GM23338 (cell line): ENCODE results near the gene COL15A1. TPM values are rescaled to one million over a fixed set of nuclear protein-coding genes. Genes with fewer than 3 reads are reported as not detected.
A peak's percentile ranks its signal among the peaks of the same experiment; 100 is the strongest.

Experiments
- ATAC-seq: fragments of 200-7000 bp; cut with Tn5 transposase; 3 replicates; pipeline ENCODE4 v1.9.1; 2020
- DNase-seq: peaks from one replicate; pipeline ENCODE4 v3.0.0-alpha.2; 2015; ENCODE audit warnings: low spot score
- H2AFZ ChIP-seq: fragments of 200-600 bp; sonication (generic); 2 replicates; pipeline ENCODE4 v1.8.0; 2016; ENCODE audit warnings: antibody characterized with exemption, mild to moderate bottlenecking, moderate library complexity
- H3F3A ChIP-seq: fragments of 200-600 bp; sonication (generic); replicated peaks from 2 replicates; pipeline ENCODE4 v1.8.0; 2017; ENCODE audit warnings: antibody characterized with exemption, mixed run types, low read depth
- H3K27ac ChIP-seq: fragments of 200-600 bp; sonication (generic); 2 replicates; pipeline ENCODE4 v1.6.1; 2016; ENCODE audit warnings: low read depth
- H3K27me3 ChIP-seq: fragments of 200-600 bp; sonication (generic); 2 replicates; pipeline ENCODE4 v1.8.0; 2016; ENCODE audit warnings: mild to moderate bottlenecking, mixed run types, moderate library complexity; ENCODE audit not compliant: insufficient read depth
- H3K36me3 ChIP-seq: fragments of 200-600 bp; sonication (generic); 2 replicates; pipeline ENCODE4 v1.8.0; 2016; ENCODE audit warnings: mild to moderate bottlenecking; ENCODE audit not compliant: insufficient read depth
- H3K4me1 ChIP-seq: fragments of 200-600 bp; sonication (generic); 2 replicates; pipeline ENCODE4 v1.8.0; 2016; ENCODE audit warnings: mild to moderate bottlenecking, moderate library complexity; ENCODE audit not compliant: insufficient read depth
- H3K4me2 ChIP-seq: fragments of 200-600 bp; sonication (generic); 2 replicates; pipeline ENCODE4 v1.7.1; 2017; ENCODE audit warnings: mixed run types
- H3K4me3 ChIP-seq: fragments of 200-600 bp; sonication (generic); 2 replicates; pipeline ENCODE4 v1.6.1; 2016; ENCODE audit warnings: mixed run types
- H3K79me2 ChIP-seq: fragments of 200-600 bp; sonication (generic); replicated peaks from 2 replicates; pipeline ENCODE4 v1.8.0; 2017; ENCODE audit warnings: mild to moderate bottlenecking; ENCODE audit not compliant: insufficient read depth
- H3K9me2 ChIP-seq: fragments of 200-600 bp; sonication (generic); 2 replicates; pipeline ENCODE4 v1.8.0; 2017; ENCODE audit not compliant: insufficient read depth
- H4K20me1 ChIP-seq: fragments of 200-600 bp; sonication (generic); replicated peaks from 2 replicates; pipeline ENCODE4 v1.8.0; 2017; ENCODE audit warnings: mild to moderate bottlenecking; ENCODE audit not compliant: insufficient read depth
- H3K27ac Mint-ChIP-seq: 2 replicates; pipeline ENCODE4 v1.8.0; 2020; ENCODE audit warnings: inconsistent platforms, mild to moderate bottlenecking, moderate library complexity, mixed read lengths
- H3K27me3 Mint-ChIP-seq: 3 replicates; pipeline ENCODE4 v1.8.0; 2022; ENCODE audit warnings: low read depth, mild to moderate bottlenecking, moderate library complexity, mixed read lengths, inconsistent platforms; ENCODE audit not compliant: insufficient read depth, poor library complexity
- H3K36me3 Mint-ChIP-seq: 3 replicates; pipeline ENCODE4 v1.8.0; 2021; ENCODE audit warnings: low read depth, mild to moderate bottlenecking, inconsistent platforms, moderate library complexity, mixed read lengths
- H3K4me1 Mint-ChIP-seq: 3 replicates; pipeline ENCODE4 v1.8.0; 2020; ENCODE audit warnings: mild to moderate bottlenecking, inconsistent platforms, mixed read lengths
- H3K4me3 Mint-ChIP-seq: 3 replicates; pipeline ENCODE4 v1.8.0; 2021; ENCODE audit warnings: moderate library complexity, mild to moderate bottlenecking, inconsistent platforms, mixed read lengths
- H3K9me3 Mint-ChIP-seq: 3 replicates; pipeline ENCODE4 v1.8.0; 2020; ENCODE audit warnings: moderate library complexity, mild to moderate bottlenecking, inconsistent platforms, mixed read lengths
- CREB1 ChIP-seq: fragments of 250-450 bp; sonication (Bioruptor Pico); IDR thresholded peaks from 2 replicates; pipeline ENCODE4 v1.5.0; 2020; ENCODE audit warnings: low read depth, mild to moderate bottlenecking, moderate library complexity
- EZH2phosphoT487 ChIP-seq: fragments of 200-600 bp; sonication (generic); IDR thresholded peaks from one replicate; pipeline ENCODE4 v1.8.1; 2018; ENCODE audit warnings: antibody characterized with exemption; ENCODE audit not compliant: unreplicated experiment
- REST ChIP-seq: IDR thresholded peaks from one replicate; pipeline ENCODE4 v1.6.1; 2018; ENCODE audit warnings: antibody characterized with exemption; ENCODE audit not compliant: unreplicated experiment
- STAT1 ChIP-seq: IDR thresholded peaks from one replicate; pipeline ENCODE4 v1.6.1; 2016; ENCODE audit warnings: antibody characterized with exemption; ENCODE audit not compliant: unreplicated experiment
- ZNF331 ChIP-seq: fragments of 250-450 bp; sonication (Bioruptor Pico); IDR thresholded peaks from 2 replicates; pipeline ENCODE4 v1.5.0; 2020; ENCODE audit warnings: low read depth, mild to moderate bottlenecking, moderate library complexity
- ZNF462 ChIP-seq: fragments of 250-450 bp; sonication (Bioruptor Pico); IDR thresholded peaks from 2 replicates; pipeline ENCODE4 v1.5.0; 2020; ENCODE audit warnings: mild to moderate bottlenecking, moderate library complexity
- polyA plus RNA-seq: library from polyadenylated mRNA; unstranded; fragments of >200 nt; fragmentation: Nextera tagmentation; extraction: Ambion mirVana; gene quantifications from 2 replicates; pipeline ENCODE4 v1.2.1, GENCODE V29; 2016
- total RNA-seq: library from RNA; depleted of rRNA; stranded (reverse); fragments of >200 nt; shearing (Covaris generic); gene quantifications from 2 replicates; pipeline ENCODE4 v1.2.3, GENCODE V29; 2014

Gene COL15A1
- total and polyA plus RNA-seq, 2 experiments from 2014 or later, result 0.17 to 0.18 TPM

- TF ChIP-seq ZNF462 (CRISPR knock-in tag) (no peak), STAT1 (no peak), CREB1 (CRISPR knock-in tag) (no peak), EZH2phosphoT487 (no peak), ZNF331 (no peak), REST (no peak)
Observed at GRCh38 chr9:99044827-99045226, 101.1 kb downstream of the COL15A1 start (continued).

- Histone ChIP-seq H3K27ac (no peak overlapping the region), H3K4me2 (no peak overlapping the region), H2AFZ (no peak overlapping the region), H3K27me3 (no peaks in the 10 kb centered on the region), H3K4me1 (no peaks in the 10 kb centered on the region), H3F3A (no peaks in the 10 kb centered on the region), H3K9me2 (peaks cover 6% of the 10 kb centered on the region; the same call in 1 of the 2 replicates), H4K20me1 (no peaks in the 10 kb centered on the region), H3K36me3 (no peaks in the 10 kb centered on the region), H3K4me3 (no peak overlapping the region), H3K79me2 (no peaks in the 10 kb centered on the region)
- DNase-seq, result no peak
- Mint-ChIP-seq H3K9me3 (peaks cover 15% of the 10 kb centered on the region), H3K27ac (no peak overlapping the region), H3K27me3 (peaks cover 2% of the 10 kb centered on the region), H3K4me1 (peaks cover 7% of the 10 kb centered on the region; the same call in 1 of the 3 replicates), H3K4me3 (no peak overlapping the region), H3K36me3 (peaks cover 3% of the 10 kb centered on the region; the same call in 2 of the 3 replicates)
- TF ChIP-seq CREB1 (CRISPR knock-in tag), result no peak
- ATAC-seq, result peak; percentile 31; the same call in 1 of the 3 replicates
Observed at GRCh38 chr9:99046068-99046467, 102.4 kb downstream of the COL15A1 start.
